ENCODE measurements around the gene VN1R5. TPM values are rescaled to one million over a fixed set of nuclear protein-coding genes. Genes with fewer than 3 reads are reported as not detected.
"Not testable (repeated sequence)": the region's sequence is repeated elsewhere in the genome, so short reads cannot be mapped to it uniquely, and the experiment has no call there.

VN1R5 gene
- total RNA-seq, 1 experiment from 2014 or later, result not detected

- H3K4me3 Mint-ChIP-seq (ENCODE audit: unreplicated experiment), result no peak overlapping the region
- CTCF ChIA-PET, result no interaction called here
- H3K27me3 Mint-ChIP-seq (ENCODE audit: insufficient read depth, unreplicated experiment), result no peaks in the 10 kb centered on the region
- DNase-seq (ENCODE audit: unreplicated experiment), result no peak
- no peak overlapping the region for H3K27ac Mint-ChIP-seq (ENCODE audit: low read depth, unreplicated experiment)
- POLR2A ChIA-PET, result interaction anchor here (1.9 kb wide), 1 partner anchor 12 kb away, joined by 6 read pairs; no protein-coding TSS in a partner anchor
- H3K4me1 Mint-ChIP-seq (ENCODE audit: insufficient read depth, unreplicated experiment), result no peaks in the 10 kb centered on the region
- H3K36me3 Mint-ChIP-seq (ENCODE audit: insufficient read depth, unreplicated experiment), result no peaks in the 10 kb centered on the region
- no peak for TF ChIP-seq CTCF (IDR thresholded peaks at IDR 0.05; ENCODE audit: unreplicated experiment)
- intact Hi-C loops (cut with micrococcal nuclease), result no loop called here
- no TSS peak for BruUV-seq (replicated peaks)
- peaks cover 16% of the 10 kb centered on the region for H3K9me3 Mint-ChIP-seq (ENCODE audit: unreplicated experiment)
Observed at GRCh38 chr1:247281001-247281574, 25.2 kb downstream of the VN1R5 start.

GRCh38 chr1:247286134-247286670 is 30.3 kb downstream of the VN1R5 start:
- DNase-seq (ENCODE audit: unreplicated experiment), result no peak
- ChIA-PET POLR2A (interaction anchor here (0.7 kb wide), 1 partner anchor 61 kb away, joined by 4 read pairs; no protein-coding TSS in a partner anchor), CTCF (interaction anchor here (0.6 kb wide), 2 partner anchors 10 to 359 kb away, joined by 3 read pairs; no protein-coding TSS in a partner anchor)
- Mint-ChIP-seq H3K9me3 (ENCODE audit: unreplicated experiment) (peaks cover 32% of the 10 kb centered on the region), H3K27me3 (ENCODE audit: insufficient read depth, unreplicated experiment) (no peaks in the 10 kb centered on the region), H3K36me3 (ENCODE audit: insufficient read depth, unreplicated experiment) (peaks cover 6% of the 10 kb centered on the region), H3K27ac (ENCODE audit: low read depth, unreplicated experiment) (no peak overlapping the region), H3K4me1 (ENCODE audit: insufficient read depth, unreplicated experiment) (no peaks in the 10 kb centered on the region), H3K4me3 (ENCODE audit: unreplicated experiment) (no peak overlapping the region)
- no TSS peak for BruUV-seq (replicated peaks)
- no peak for TF ChIP-seq CTCF (IDR thresholded peaks at IDR 0.05; ENCODE audit: unreplicated experiment)
- intact Hi-C loops (cut with micrococcal nuclease), result no loop called here

- no peak overlapping the region for H3K4me3 Mint-ChIP-seq (ENCODE audit: unreplicated experiment)
- POLR2A ChIA-PET, result no interaction called here
- H3K27ac Mint-ChIP-seq (ENCODE audit: low read depth, unreplicated experiment), result no peak overlapping the region
- DNase-seq (ENCODE audit: unreplicated experiment), result no peak
- no TSS peak for BruUV-seq (replicated peaks)
- peaks cover 32% of the 10 kb centered on the region for H3K9me3 Mint-ChIP-seq (ENCODE audit: unreplicated experiment)
- H3K36me3 Mint-ChIP-seq (ENCODE audit: insufficient read depth, unreplicated experiment), result peaks cover 6% of the 10 kb centered on the region
- H3K4me1 Mint-ChIP-seq (ENCODE audit: insufficient read depth, unreplicated experiment), result no peaks in the 10 kb centered on the region
- TF ChIP-seq CTCF (IDR thresholded peaks at IDR 0.05; ENCODE audit: unreplicated experiment), result no peak
- intact Hi-C loops (cut with micrococcal nuclease), result no loop called here
- no peaks in the 10 kb centered on the region for H3K27me3 Mint-ChIP-seq (ENCODE audit: insufficient read depth, unreplicated experiment)
- CTCF ChIA-PET, result no interaction called here
Observed at GRCh38 chr1:247287460-247287859, 31.6 kb downstream of the VN1R5 start.

GRCh38 chr1:247288341-247288740 is 32.5 kb downstream of the VN1R5 start:
- Mint-ChIP-seq H3K27ac (ENCODE audit: low read depth, unreplicated experiment) (no peak overlapping the region), H3K4me3 (ENCODE audit: unreplicated experiment) (no peak overlapping the region), H3K4me1 (ENCODE audit: insufficient read depth, unreplicated experiment) (no peaks in the 10 kb centered on the region), H3K9me3 (ENCODE audit: unreplicated experiment) (peaks cover 32% of the 10 kb centered on the region), H3K36me3 (ENCODE audit: insufficient read depth, unreplicated experiment) (peaks cover 6% of the 10 kb centered on the region), H3K27me3 (ENCODE audit: insufficient read depth, unreplicated experiment) (no peaks in the 10 kb centered on the region)
- ChIA-PET CTCF (interaction anchor here (0.7 kb wide), 1 partner anchor 1781 kb away, joined by 4 read pairs; no protein-coding TSS in a partner anchor), POLR2A (no interaction called here)
- no TSS peak for BruUV-seq (replicated peaks)
- intact Hi-C loops (cut with micrococcal nuclease), result no loop called here
- DNase-seq (ENCODE audit: unreplicated experiment), result no peak
- no peak for TF ChIP-seq CTCF (IDR thresholded peaks at IDR 0.05; ENCODE audit: unreplicated experiment)

- H3K27ac Mint-ChIP-seq (ENCODE audit: low read depth, unreplicated experiment); intact Hi-C loops (cut with micrococcal nuclease); H3K36me3 Mint-ChIP-seq (ENCODE audit: insufficient read depth, unreplicated experiment); H3K4me3 Mint-ChIP-seq (ENCODE audit: unreplicated experiment); H3K27me3 Mint-ChIP-seq (ENCODE audit: insufficient read depth, unreplicated experiment); BruUV-seq (replicated peaks); DNase-seq (ENCODE audit: unreplicated experiment); H3K4me1 Mint-ChIP-seq (ENCODE audit: insufficient read depth, unreplicated experiment): not testable (repeated sequence)
- peaks cover 32% of the 10 kb centered on the region for H3K9me3 Mint-ChIP-seq (ENCODE audit: unreplicated experiment)
- CTCF ChIA-PET, result interaction anchor here (0.7 kb wide), 1 partner anchor 23 kb away, joined by 4 read pairs; no protein-coding TSS in a partner anchor
- POLR2A ChIA-PET, result interaction anchor here (0.7 kb wide), 1 partner anchor 28 kb away, joined by 3 read pairs; no protein-coding TSS in a partner anchor
Observed at GRCh38 chr1:247289274-247289892, 33.5 kb downstream of the VN1R5 start.

Measured in MCF 10A (cell line).